H1 (cell line): ENCODE measurements around the gene CACNA1D.

ENCODE experiments used
- ATF2 ChIP-seq: IDR thresholded peaks from 2 replicates; pipeline ENCODE4 v1.6.1; 2012; ENCODE audit warnings: low read length, inconsistent platforms
- EGR1 ChIP-seq: IDR thresholded peaks from 2 replicates; pipeline ENCODE4 v1.6.1; 2011; ENCODE audit warnings: low read depth, low read length, borderline replicate concordance
- JUN ChIP-seq: IDR thresholded peaks from 2 replicates; pipeline ENCODE4 v1.6.1; 2011; ENCODE audit warnings: low read depth, mild to moderate bottlenecking, improper control_type of control experiment, low read length
- JUND ChIP-seq: IDR thresholded peaks from 2 replicates; pipeline ENCODE4 v1.6.1; 2011; ENCODE audit warnings: mild to moderate bottlenecking, improper control_type of control experiment, low read length
- KDM4A ChIP-seq: IDR thresholded peaks from one replicate; pipeline ENCODE4 v1.7.1; 2012; ENCODE audit warnings: low read depth, mild to moderate bottlenecking, moderate library complexity, low read length, inconsistent platforms; ENCODE audit not compliant: severe bottlenecking
- TEAD4 ChIP-seq: IDR thresholded peaks from 2 replicates; pipeline ENCODE4 v1.6.1; 2012; ENCODE audit warnings: low read depth, low read length, inconsistent platforms, mixed read lengths
- TF ChIP-seq, protein P1 (sequence below), 3 experiments: IDR thresholded peaks; 1 replicate in 2 of 3; 2 replicates in 1 of 3; pipeline versions ENCODE4 v1.5.1 to v1.6.1; 2011; ENCODE audit warnings: low read length in 3 of 3, mild to moderate bottlenecking in 3 of 3, inconsistent platforms in 2 of 3, low read depth in 1 of 3, moderate library complexity in 1 of 3; ENCODE audit not compliant: insufficient read depth in 1 of 3; ENCODE audit errors: control extremely low read depth in 1 of 3

- TF ChIP-seq TEAD4 = no peak
- TF ChIP-seq, protein P1, sequence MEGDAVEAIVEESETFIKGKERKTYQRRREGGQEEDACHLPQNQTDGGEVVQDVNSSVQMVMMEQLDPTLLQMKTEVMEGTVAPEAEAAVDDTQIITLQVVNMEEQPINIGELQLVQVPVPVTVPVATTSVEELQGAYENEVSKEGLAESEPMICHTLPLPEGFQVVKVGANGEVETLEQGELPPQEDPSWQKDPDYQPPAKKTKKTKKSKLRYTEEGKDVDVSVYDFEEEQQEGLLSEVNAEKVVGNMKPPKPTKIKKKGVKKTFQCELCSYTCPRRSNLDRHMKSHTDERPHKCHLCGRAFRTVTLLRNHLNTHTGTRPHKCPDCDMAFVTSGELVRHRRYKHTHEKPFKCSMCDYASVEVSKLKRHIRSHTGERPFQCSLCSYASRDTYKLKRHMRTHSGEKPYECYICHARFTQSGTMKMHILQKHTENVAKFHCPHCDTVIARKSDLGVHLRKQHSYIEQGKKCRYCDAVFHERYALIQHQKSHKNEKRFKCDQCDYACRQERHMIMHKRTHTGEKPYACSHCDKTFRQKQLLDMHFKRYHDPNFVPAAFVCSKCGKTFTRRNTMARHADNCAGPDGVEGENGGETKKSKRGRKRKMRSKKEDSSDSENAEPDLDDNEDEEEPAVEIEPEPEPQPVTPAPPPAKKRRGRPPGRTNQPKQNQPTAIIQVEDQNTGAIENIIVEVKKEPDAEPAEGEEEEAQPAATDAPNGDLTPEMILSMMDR (IDR thresholded peaks at IDR 0.05; ENCODE audit: control extremely low read depth in 1 of 3, insufficient read depth in 1 of 3, low read depth in 1 of 3, low read length in 3 of 3) = no peak
- no peak for TF ChIP-seq KDM4A
- no peak for TF ChIP-seq EGR1
- TF ChIP-seq JUND = no peak
- no peak for TF ChIP-seq ATF2
- no peak for TF ChIP-seq JUN
These were observed 314.1 kb downstream of the CACNA1D start for GRCh38 chr3:53808496-53808895.
